Upper lobe of left lung (tissue), 6 donors: ENCODE data around the gene RBP2. TPM values are rescaled to one million over a fixed set of nuclear protein-coding genes. Genes with fewer than 3 reads are reported as not detected.

Experiments
- ATAC-seq, 2 donors: fragments of 200-7000 bp; cut with Tn5 transposase; one replicate each; pipeline ENCODE4 v1.9.1; 2022; ENCODE audit warnings: mild to moderate bottlenecking in 2 of 2, moderate library complexity in 2 of 2; ENCODE audit not compliant: low FRiP score in 2 of 2
- DNase-seq, 2 donors: peaks; one replicate each; pipeline ENCODE4 v3.0.0-alpha.2; 2019 to 2020
- H3K27ac ChIP-seq, 4 donors: fragments of 200-600 bp; sonication (generic); one replicate each; pipeline ENCODE4 v1.5.1; 2016 to 2019
- H3K27me3 ChIP-seq, 4 donors: fragments of 200-600 bp; sonication (generic); one replicate each; pipeline ENCODE4 v1.5.1; 2017 to 2019
- H3K36me3 ChIP-seq, 4 donors: fragments of 200-600 bp; sonication (generic); one replicate each; pipeline ENCODE4 v1.5.1; 2016 to 2019
- H3K4me1 ChIP-seq, 4 donors: fragments of 200-600 bp; sonication (generic); one replicate each; pipeline ENCODE4 v1.5.1; 2018 to 2019
- H3K4me3 ChIP-seq, 4 donors: fragments of 200-600 bp; sonication (generic); one replicate each; pipeline ENCODE4 v1.5.1; 2017 to 2019; ENCODE audit warnings: mild to moderate bottlenecking in 2 of 4, moderate library complexity in 1 of 4
- H3K9me3 ChIP-seq, 4 donors: fragments of 200-600 bp; sonication (generic); one replicate each; pipeline ENCODE4 v1.5.1; 2018 to 2019
- EP300 ChIP-seq, 4 donors: sonication (generic); formaldehyde crosslinking; IDR thresholded peaks; one replicate each; pipeline ENCODE4 v1.5.1; 2017; ENCODE audit warnings: antibody characterized with exemption in 4 of 4, control low read depth in 2 of 4
- POLR2A ChIP-seq, 4 donors: fragments of 450-650 bp; IDR thresholded peaks; one replicate each; pipeline ENCODE4 v1.5.1; 2016 to 2017; ENCODE audit warnings: antibody characterized with exemption in 4 of 4, mild to moderate bottlenecking in 2 of 4
- POLR2AphosphoS5 ChIP-seq, 2 donors: sonication (generic); formaldehyde crosslinking; IDR thresholded peaks; one replicate each; pipeline ENCODE4 v1.5.1; 2017; ENCODE audit warnings: antibody characterized with exemption in 2 of 2
- WGBS, 2 donors: methylation state at CpG; one replicate each; pipeline ENCODE4 v1.1.5; 2017 to 2018; 5-methylcytosine and 5-hydroxymethylcytosine counted together
- total RNA-seq, 6 donors: library from RNA; depleted of rRNA in 4 of 6; stranded (reverse); fragments of >200 nt in 4 of 6; gene quantifications; one replicate each; pipeline versions ENCODE4 v1.1.0 to v1.2.1, GENCODE V29; 2016 to 2021
- TF ChIP-seq, protein P1 (sequence below), 6 experiments: fragments of 450-650 bp in 4 of 6; fragments of 200-600 bp in 2 of 6; sonication (generic) in 2 of 6; IDR thresholded peaks; one replicate each; pipeline ENCODE4 v1.5.1; 2016 to 2019; ENCODE audit warnings: antibody characterized with exemption in 6 of 6
- donor health status: DM: no; HTN: no; CAD: no; lungs with moderate emphysema.
- donor health status: DM: no; HTN: yes; CAD: no; lungs with severe emphysema.

Gene RBP2
- total RNA-seq, 6 donors from 2014 or later, result 0.64 to 4.4 (median 1.1) TPM; not detected in 2

DNA sequence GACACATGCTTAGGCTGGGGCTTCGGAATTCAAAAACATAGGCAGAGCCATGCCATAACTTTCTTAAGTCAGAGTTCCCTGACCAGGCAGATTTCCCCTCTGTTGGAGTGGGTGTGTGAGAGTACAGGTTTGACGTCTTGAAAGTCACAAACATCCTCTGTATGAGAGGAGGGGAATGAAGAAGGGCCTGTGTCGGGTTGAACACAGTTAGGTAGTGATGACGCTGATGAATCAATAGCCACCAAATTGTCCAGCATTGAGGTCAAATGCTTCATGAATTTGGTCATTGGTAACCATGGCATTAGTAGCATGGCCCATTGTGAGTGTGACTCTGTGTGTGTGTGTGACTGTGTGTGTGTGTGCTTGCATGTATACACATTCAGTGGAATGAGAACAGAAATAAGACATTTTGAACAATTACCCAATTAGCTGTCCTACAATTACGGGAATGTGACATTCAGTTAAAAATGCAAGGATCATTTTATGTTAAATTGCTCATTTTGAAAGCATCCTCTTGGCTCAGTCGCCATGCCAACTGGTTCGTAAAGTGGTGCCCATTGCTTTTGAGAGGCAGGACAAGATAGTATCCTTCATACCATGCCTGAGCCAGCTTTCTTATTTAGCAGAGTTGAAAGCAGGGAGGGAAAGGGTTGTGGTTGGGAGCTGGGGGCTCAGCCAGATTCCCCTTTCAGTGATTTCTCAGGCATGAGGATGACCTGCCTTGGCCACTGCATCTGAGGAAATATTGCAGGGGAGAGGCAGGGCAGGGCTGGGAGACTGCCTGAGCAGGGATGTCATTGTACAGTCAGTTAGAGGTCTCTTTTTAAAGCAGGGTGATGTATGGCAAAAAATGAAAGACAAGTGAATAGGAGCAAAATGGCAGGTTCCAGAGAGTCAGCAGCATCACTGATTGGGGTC lies 35.4 kb downstream of the RBP2 start:
- Histone ChIP-seq H3K4me3 (no peak overlapping the region), H3K27me3 (no peaks in the 10 kb centered on the region), H3K27ac (no peak overlapping the region), H3K9me3 (no peaks in the 10 kb centered on the region), H3K4me1 (no peaks in the 10 kb centered on the region), H3K36me3 (no peaks in the 10 kb centered on the region)
- ATAC-seq (no peak), DNase-seq (no peak)
- TF ChIP-seq EP300 (IDR thresholded peaks at IDR 0.05), result no peak
- WGBS, 2 donors, result 93 to 95% methylated on average over 7 of the region's 7 CpGs

DNA sequence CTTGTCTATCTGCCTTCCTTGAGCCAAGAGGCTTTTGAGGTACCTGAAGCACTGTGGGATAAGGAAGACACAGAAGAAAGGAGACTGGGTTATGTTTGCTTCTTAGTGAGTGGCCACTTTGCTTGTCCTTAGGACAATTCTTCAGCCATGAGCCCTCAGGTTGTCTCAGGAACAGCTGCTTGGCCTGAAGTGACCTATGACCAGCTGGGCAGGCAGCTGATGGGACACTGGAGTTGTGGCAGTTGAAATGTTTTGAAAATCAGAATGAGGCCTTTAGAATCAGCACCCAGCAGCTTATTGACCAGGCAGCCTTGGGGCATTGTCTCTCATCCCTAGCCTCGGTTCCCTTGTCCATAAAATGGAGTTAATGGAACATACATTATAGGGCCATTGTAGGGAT lies 37.0 kb downstream of the RBP2 start:
- no peak for ATAC-seq
- 73 to 86% methylated on average over 1 of the region's 1 CpG for WGBS, 2 donors
- H3K27ac ChIP-seq, result no peak overlapping the region
- no peak overlapping the region for H3K4me3 ChIP-seq
- no peaks in the 10 kb centered on the region for H3K27me3 ChIP-seq
- H3K9me3 ChIP-seq, result no peaks in the 10 kb centered on the region
- H3K36me3 ChIP-seq, result no peaks in the 10 kb centered on the region
- H3K4me1 ChIP-seq, result peaks cover 0 to 8% (median 1%) of the 10 kb centered on the region in 4 donors
- DNase-seq, result peak in 1 of 2 donors; percentile 25
- TF ChIP-seq POLR2A (IDR thresholded peaks at IDR 0.05) (no peak), EP300 (IDR thresholded peaks at IDR 0.05) (no peak), POLR2AphosphoS5 (IDR thresholded peaks at IDR 0.05) (no peak)
- TF ChIP-seq, protein P1, sequence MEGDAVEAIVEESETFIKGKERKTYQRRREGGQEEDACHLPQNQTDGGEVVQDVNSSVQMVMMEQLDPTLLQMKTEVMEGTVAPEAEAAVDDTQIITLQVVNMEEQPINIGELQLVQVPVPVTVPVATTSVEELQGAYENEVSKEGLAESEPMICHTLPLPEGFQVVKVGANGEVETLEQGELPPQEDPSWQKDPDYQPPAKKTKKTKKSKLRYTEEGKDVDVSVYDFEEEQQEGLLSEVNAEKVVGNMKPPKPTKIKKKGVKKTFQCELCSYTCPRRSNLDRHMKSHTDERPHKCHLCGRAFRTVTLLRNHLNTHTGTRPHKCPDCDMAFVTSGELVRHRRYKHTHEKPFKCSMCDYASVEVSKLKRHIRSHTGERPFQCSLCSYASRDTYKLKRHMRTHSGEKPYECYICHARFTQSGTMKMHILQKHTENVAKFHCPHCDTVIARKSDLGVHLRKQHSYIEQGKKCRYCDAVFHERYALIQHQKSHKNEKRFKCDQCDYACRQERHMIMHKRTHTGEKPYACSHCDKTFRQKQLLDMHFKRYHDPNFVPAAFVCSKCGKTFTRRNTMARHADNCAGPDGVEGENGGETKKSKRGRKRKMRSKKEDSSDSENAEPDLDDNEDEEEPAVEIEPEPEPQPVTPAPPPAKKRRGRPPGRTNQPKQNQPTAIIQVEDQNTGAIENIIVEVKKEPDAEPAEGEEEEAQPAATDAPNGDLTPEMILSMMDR (IDR thresholded peaks at IDR 0.05), result no peak

DNA sequence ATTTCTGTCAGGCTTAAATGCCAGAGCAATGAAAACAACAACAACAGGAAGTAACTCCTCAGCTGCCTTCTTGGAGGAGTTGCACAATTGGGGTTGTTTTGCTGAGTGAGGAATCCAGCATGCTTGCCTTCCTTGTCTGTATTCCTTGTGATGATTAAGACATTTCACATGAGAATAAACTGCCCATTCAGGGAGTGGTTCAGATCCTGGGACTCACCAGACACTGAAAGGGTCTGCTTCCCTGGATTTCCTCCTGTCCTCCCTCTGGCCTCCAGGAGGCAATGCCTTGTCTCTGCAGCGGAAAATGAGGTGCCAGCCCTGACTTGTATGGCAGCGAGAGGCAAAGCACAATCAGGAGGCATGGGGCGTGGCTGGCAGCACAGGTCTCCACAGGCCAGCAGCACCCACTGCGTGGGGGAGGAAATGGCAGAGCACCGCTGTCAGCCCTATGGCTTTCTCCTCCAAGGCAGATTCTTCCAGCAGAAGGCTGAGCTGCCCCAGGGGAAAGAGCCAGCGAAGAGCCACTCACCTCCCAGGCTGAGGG lies 41.5 kb downstream of the RBP2 start:
- peak; percentile 27 for DNase-seq

DNA sequence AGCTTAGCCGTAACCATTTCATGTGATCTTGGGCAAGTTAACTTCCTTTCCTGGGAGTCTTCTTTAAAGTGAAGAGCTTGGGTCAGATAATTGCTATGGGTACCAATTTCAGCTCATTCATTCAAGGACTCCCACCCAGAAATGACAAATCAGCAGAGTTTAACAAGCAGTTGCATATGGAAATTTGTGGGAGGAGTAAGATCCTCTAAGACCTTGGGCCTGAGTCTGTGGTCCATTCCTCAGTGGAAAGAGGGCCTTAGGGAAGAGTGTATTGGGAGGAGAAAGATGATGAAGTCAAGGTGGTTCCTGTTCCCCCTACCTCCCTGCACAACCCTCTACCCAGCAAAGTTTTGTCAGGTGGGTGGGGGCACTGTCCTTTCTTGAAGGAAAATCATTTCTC lies 42.1 kb downstream of the RBP2 start:
- DNase-seq, result no peak
- Histone ChIP-seq H3K4me3 (no peak overlapping the region), H3K27me3 (no peaks in the 10 kb centered on the region), H3K9me3 (no peaks in the 10 kb centered on the region), H3K36me3 (no peaks in the 10 kb centered on the region), H3K4me1 (peaks cover 0 to 8% (median 1%) of the 10 kb centered on the region in 4 donors), H3K27ac (peak overlapping the region in 1 of 4 donors; percentile 24)
- TF ChIP-seq POLR2A (IDR thresholded peaks at IDR 0.05) (no peak), EP300 (IDR thresholded peaks at IDR 0.05) (no peak), POLR2AphosphoS5 (IDR thresholded peaks at IDR 0.05) (no peak)
- TF ChIP-seq, protein P1 (IDR thresholded peaks at IDR 0.05), result no peak
- WGBS, 2 donors, result 80 to 83% methylated on average over 1 of the region's 1 CpG
- no peak for ATAC-seq

More for the DNA sequence above, 41.5 kb downstream of the RBP2 start:
- H3K27ac ChIP-seq, result peak overlapping the region in 2 of 4 donors; percentile 24 to 68
- ATAC-seq, result peak in 1 of 2 donors; percentile 83
- no peak overlapping the region for H3K4me3 ChIP-seq
- TF ChIP-seq POLR2AphosphoS5 (IDR thresholded peaks at IDR 0.05), result peak in 1 of 2 donors; percentile 19
- TF ChIP-seq, protein P1 (IDR thresholded peaks at IDR 0.05), result peak in 1 of 6 experiments; percentile 9
- no peak for TF ChIP-seq EP300 (IDR thresholded peaks at IDR 0.05)
- no peak for TF ChIP-seq POLR2A (IDR thresholded peaks at IDR 0.05)
- 82 to 100% methylated on average over 1 to 6 of the region's 6 CpGs for WGBS, 2 donors
- no peaks in the 10 kb centered on the region for H3K27me3 ChIP-seq
- no peaks in the 10 kb centered on the region for H3K9me3 ChIP-seq
- H3K36me3 ChIP-seq, result no peaks in the 10 kb centered on the region
- peaks cover 0 to 8% (median 1%) of the 10 kb centered on the region in 4 donors for H3K4me1 ChIP-seq

DNA sequence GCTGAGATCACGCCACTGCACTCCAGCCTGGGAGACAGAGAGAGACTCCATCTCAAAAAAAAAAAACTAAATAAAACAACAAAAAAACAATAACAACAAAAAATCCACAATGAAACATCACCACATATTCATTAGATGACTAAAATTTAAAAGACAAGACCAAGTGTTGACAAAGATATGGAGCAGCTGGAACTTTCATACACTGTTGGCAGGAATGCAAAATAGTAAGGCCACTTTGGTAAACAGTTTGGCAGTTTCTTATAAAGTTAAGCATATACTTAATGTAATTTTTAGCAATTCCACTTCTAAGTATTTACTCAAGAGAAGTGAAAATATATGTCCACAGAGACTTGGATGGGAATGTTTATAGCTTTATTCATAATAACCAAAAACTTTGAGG lies 43.2 kb downstream of the RBP2 start:
- H3K27ac ChIP-seq, result no peak overlapping the region
- no peak for ATAC-seq
- no peaks in the 10 kb centered on the region for H3K27me3 ChIP-seq
- no peaks in the 10 kb centered on the region for H3K9me3 ChIP-seq
- TF ChIP-seq POLR2AphosphoS5 (IDR thresholded peaks at IDR 0.05) (no peak), POLR2A (IDR thresholded peaks at IDR 0.05) (no peak), EP300 (IDR thresholded peaks at IDR 0.05) (no peak)
- TF ChIP-seq, protein P1 (IDR thresholded peaks at IDR 0.05), result no peak
- H3K4me3 ChIP-seq, result no peak overlapping the region
- 85 to 90% methylated on average over 1 of the region's 1 CpG for WGBS, 2 donors
- peaks cover 0 to 8% (median 1%) of the 10 kb centered on the region in 4 donors for H3K4me1 ChIP-seq
- H3K36me3 ChIP-seq, result no peaks in the 10 kb centered on the region
- DNase-seq, result no peak
